ENCODE data around the gene AGTR1.

DNA sequence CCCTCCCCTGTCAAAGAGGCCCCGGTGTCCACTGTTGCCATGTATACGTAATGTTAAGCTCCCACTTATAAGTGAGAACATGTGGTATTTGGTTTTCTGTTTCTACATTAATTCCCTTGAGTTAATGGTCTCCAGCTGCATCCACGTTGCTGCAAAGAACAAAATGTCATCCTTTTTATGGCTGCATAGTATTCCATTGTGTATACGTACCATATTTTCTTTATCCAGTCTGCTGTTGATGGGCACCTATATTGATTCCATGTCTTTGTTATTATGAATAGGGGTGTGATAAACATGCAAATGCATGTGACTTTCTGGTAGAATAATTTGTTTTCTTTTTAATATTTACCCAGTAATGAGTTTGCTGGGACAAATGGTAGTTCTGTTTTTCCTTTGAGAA is 43.3 kb upstream of the AGTR1 start:
- TF ChIP-seq STAT3 (IDR thresholded peaks at IDR 0.05; ENCODE audit: low read depth, low read length) (no peak), POLR2AphosphoS5 (IDR thresholded peaks at IDR 0.05; ENCODE audit: low read length) (no peak), EP300 (IDR thresholded peaks at IDR 0.05; ENCODE audit: borderline replicate concordance in 1 of 2, control insufficient read depth in 1 of 2, low read depth in 2 of 2, low read length in 2 of 2) (no peak)
